Endothelial cell of umbilical vein (primary cell): ENCODE measurements around the gene UBC. TPM values are rescaled to one million over a fixed set of nuclear protein-coding genes. Genes with fewer than 3 reads are reported as not detected.

Source experiments
- BruUV-seq: library from RNA; stranded (reverse); fragments of 400-500 nt; replicated peaks from 2 replicates; lab custom pipeline; 2021; lab: Mats Ljungman, UMichigan
- CTCF ChIA-PET: fragments of 300-600, 350-600 bp; sonication (Branson Sonifier 250); formaldehyde crosslinking; loops from one replicate; lab custom pipeline; 2021; ENCODE audit warnings: antibody characterized with exemption, inconsistent platforms; lab: Charles Lee
- POLR2A ChIA-PET: fragments of 300-600, 350-600 bp; sonication (Branson Sonifier 250); formaldehyde crosslinking; loops from one replicate; lab custom pipeline; 2021; ENCODE audit warnings: antibody characterized with exemption, inconsistent platforms; lab: Charles Lee
- DNase-seq: peaks from one replicate; pipeline ENCODE4 v3.0.0-alpha.2; 2011; ENCODE audit warnings: low read depth, low spot score
- FAIRE-seq: peaks from 2 replicates; lab custom pipeline; 2011; peaks lifted over from hg19 to GRCh38; lab: Jason Lieb, UNC
- H2AFZ ChIP-seq: 2 replicates; pipeline ENCODE4 v1.6.0; 2012; ENCODE audit warnings: low read depth, low read length, control low read depth, inconsistent platforms
- H3K27ac ChIP-seq: 2 replicates; pipeline ENCODE4 v1.5.1; 2011; ENCODE audit warnings: low read depth, mild to moderate bottlenecking, control low read depth, low read length, moderate library complexity; ENCODE audit not compliant: insufficient read depth
- H3K27me3 ChIP-seq, 2 experiments: 2 replicates each; pipeline versions ENCODE4 v1.6.0 to v1.6.1; 2011; ENCODE audit warnings: low read length in 2 of 2, mixed read lengths in 1 of 2; ENCODE audit not compliant: control insufficient read depth in 2 of 2, insufficient read depth in 2 of 2
- H3K36me3 ChIP-seq, 2 experiments: 2 replicates in 1 of 2; 3 replicates in 1 of 2; pipeline ENCODE4 v1.5.1; 2011; ENCODE audit warnings: low read length in 2 of 2, mild to moderate bottlenecking in 1 of 2, moderate library complexity in 1 of 2; ENCODE audit not compliant: control insufficient read depth in 2 of 2, insufficient read depth in 2 of 2; ENCODE audit errors: extremely low read depth in 1 of 2
- H3K4me1 ChIP-seq: 3 replicates; pipeline ENCODE4 v1.5.1; 2011; ENCODE audit warnings: mild to moderate bottlenecking, low read length; ENCODE audit not compliant: control insufficient read depth, insufficient read depth; ENCODE audit errors: extremely low read depth
- H3K4me2 ChIP-seq: 2 replicates; pipeline ENCODE4 v1.6.1; 2011; ENCODE audit warnings: low read length, control low read depth, mixed read lengths; ENCODE audit not compliant: insufficient read depth
- H3K4me3 ChIP-seq, 3 experiments: fragments of 200-600 bp in 1 of 3; sonication (generic), shearing (Covaris generic) in 1 of 3; replicated peaks in 1 of 3; 2 replicates each; pipeline ENCODE4 v1.5.1; 2011 to 2016; ENCODE audit warnings: control low read depth in 3 of 3, low read length in 3 of 3, mild to moderate bottlenecking in 2 of 3, inconsistent platforms in 1 of 3, low read depth in 1 of 3, moderate library complexity in 1 of 3; ENCODE audit not compliant: insufficient read depth in 1 of 3
- H3K79me2 ChIP-seq: 2 replicates; pipeline ENCODE4 v1.6.0; 2012; ENCODE audit warnings: low read length, inconsistent platforms; ENCODE audit not compliant: control insufficient read depth, insufficient read depth
- H3K9ac ChIP-seq: replicated peaks from 2 replicates; pipeline ENCODE3; 2011; ENCODE audit warnings: low read length, control low read depth; ENCODE audit not compliant: insufficient read depth; ENCODE audit errors: extremely low read depth
- H3K9me1 ChIP-seq: replicated peaks from 3 replicates; pipeline ENCODE4 v1.6.0; 2011; ENCODE audit warnings: mild to moderate bottlenecking, low read length; ENCODE audit not compliant: control insufficient read depth, insufficient read depth; ENCODE audit errors: extremely low read depth
- H3K9me3 ChIP-seq: replicated peaks from 2 replicates; pipeline ENCODE4 v1.5.1; 2012; ENCODE audit warnings: low read length, inconsistent platforms; ENCODE audit not compliant: control insufficient read depth, insufficient read depth
- H4K20me1 ChIP-seq: replicated peaks from 2 replicates; pipeline ENCODE3; 2011; ENCODE audit warnings: mild to moderate bottlenecking, low read length; ENCODE audit not compliant: control insufficient read depth, insufficient read depth; ENCODE audit errors: extremely low read depth
- CTCF ChIP-seq, 2 donors: IDR thresholded peaks; 1 replicate in 1 of 2; 2 replicates in 1 of 2; pipeline ENCODE4 v1.5.1; 2011; ENCODE audit warnings: low read length in 2 of 2, mild to moderate bottlenecking in 2 of 2, moderate library complexity in 2 of 2, control low read depth in 1 of 2, inconsistent platforms in 1 of 2, low read depth in 1 of 2; ENCODE audit not compliant: insufficient read depth in 1 of 2; ENCODE audit errors: extremely low read depth in 1 of 2
- EZH2 ChIP-seq: IDR thresholded peaks from 2 replicates; pipeline ENCODE4 v1.6.1; 2012; ENCODE audit warnings: borderline replicate concordance, low read depth, mild to moderate bottlenecking, moderate library complexity, low read length, inconsistent platforms; ENCODE audit not compliant: severe bottlenecking
- FOS ChIP-seq: IDR thresholded peaks from 2 replicates; pipeline ENCODE4 v1.6.1; 2011; ENCODE audit warnings: mild to moderate bottlenecking, low read length, moderate library complexity, borderline replicate concordance; ENCODE audit not compliant: insufficient read depth
- GATA2 ChIP-seq: IDR thresholded peaks from 2 replicates; pipeline ENCODE4 v1.7.0; 2011; ENCODE audit warnings: low read depth, mild to moderate bottlenecking, moderate library complexity, mixed read lengths, low read length; ENCODE audit not compliant: insufficient read length, insufficient read depth
- JUN ChIP-seq: IDR thresholded peaks from 2 replicates; pipeline ENCODE4 v1.6.1; 2011; ENCODE audit warnings: borderline replicate concordance, low read depth; ENCODE audit not compliant: insufficient read length, insufficient read depth
- MYC ChIP-seq: IDR thresholded peaks from one replicate; pipeline ENCODE4 v1.6.1; 2011; ENCODE audit warnings: mild to moderate bottlenecking, low read depth, low read length
- POLR2A ChIP-seq: IDR thresholded peaks from 2 replicates; pipeline ENCODE4 v1.6.1; 2012; ENCODE audit warnings: low read depth, mild to moderate bottlenecking, control low read depth, low read length
- POLR2AphosphoS5 ChIP-seq: IDR thresholded peaks from 2 replicates; pipeline ENCODE4 v1.6.1; 2012; ENCODE audit warnings: low read depth, mild to moderate bottlenecking, control low read depth, low read length, moderate library complexity; ENCODE audit not compliant: insufficient read depth
- dilution Hi-C: fragments of 300-500 bp; cut with MboI; formaldehyde crosslinking; loops from one replicate; pipeline ENCODE4 v1.15.0; 2019; ENCODE audit warnings: low sequenced_read_pairs; ENCODE audit not compliant: extremely low pct_ligation_motif_present
- intact Hi-C: fragments of 100-400 bp; cut with micrococcal nuclease; formaldehyde crosslinking; loops from one replicate; pipeline ENCODE4 v1.10.0; 2022
- polyA plus RNA-seq, 4 experiments: library from polyadenylated mRNA; depleted of rRNA in 3 of 4; stranded (reverse) in 3 of 4; unstranded in 1 of 4; fragments of >200 nt; gene quantifications; 2 replicates each; pipeline versions ENCODE4 v1.2.1 to v1.2.3, GENCODE V29; 2011 to 2012; ENCODE audit warnings: missing spikeins in 1 of 4
- total RNA-seq: library from RNA; stranded (reverse); gene quantifications from 2 replicates; pipeline ENCODE4 v1.2.3, GENCODE V29; 2021

UBC gene
- total and polyA plus RNA-seq, 2 donors (not counting 3 experiments of a cell fraction or from before 2014, with no cell fraction given): 875 to 1,305 TPM

- BruUV-seq: no TSS peak
- Histone ChIP-seq H3K4me3 (no peak overlapping the region), H3K79me2 (no peaks in the 10 kb centered on the region), H2AFZ (no peak overlapping the region), H3K4me1 (peaks cover 3% of the 10 kb centered on the region), H4K20me1 (no peaks in the 10 kb centered on the region), H3K27ac (no peak overlapping the region), H3K27me3 (no peaks in the 10 kb centered on the region), H3K36me3 (no peaks in the 10 kb centered on the region), H3K9me1 (no peaks in the 10 kb centered on the region), H3K9me3 (no peaks in the 10 kb centered on the region), H3K9ac (no peak overlapping the region), H3K4me2 (no peak overlapping the region)
- DNase-seq: no peak
- no peak for FAIRE-seq
- CTCF ChIA-PET: interaction anchor here (1.2 kb wide), 1 partner anchor 11 kb away, joined by 3 read pairs; no protein-coding TSS in a partner anchor
- dilution Hi-C loops: no loop called here
- TF ChIP-seq EZH2 (no peak), FOS (no peak), POLR2A (no peak), POLR2AphosphoS5 (no peak), JUN (no peak), MYC (no peak), GATA2 (no peak), CTCF (IDR thresholded peaks at IDR 0.05; ENCODE audit: extremely low read depth in 1 of 2, insufficient read depth in 1 of 2, low read depth in 1 of 2, low read length in 2 of 2) (no peak)
- intact Hi-C loops: no loop called here
- POLR2A ChIA-PET: no interaction called here
Observed at GRCh38 chr12:124868252-124869058, 46.0 kb downstream of the UBC start.
